HepG2 (cell line): ENCODE results near the gene NLE1. TPM values are rescaled to one million over a fixed set of nuclear protein-coding genes. Genes with fewer than 3 reads are reported as not detected.

Experiments used
- ATM ChIP-seq: fragments of 450-650 bp; IDR thresholded peaks from 2 replicates; pipeline ENCODE4 v1.7.1; 2017; ENCODE audit warnings: mild to moderate bottlenecking, borderline replicate concordance
- GTF2F1 ChIP-seq: fragments of 150-350 bp; IDR thresholded peaks from 2 replicates; pipeline ENCODE4 v1.6.1; 2014; ENCODE audit warnings: low read length
- KMT2B ChIP-seq: IDR thresholded peaks from 2 replicates; pipeline ENCODE4 v1.6.1; 2016; ENCODE audit warnings: missing genetic modification reagents, missing compliant biosample characterization
- MAFK ChIP-seq, 2 experiments: IDR thresholded peaks in 1 of 2; conservative IDR thresholded peaks in 1 of 2; 2 replicates each; pipeline ENCODE4 v1.6.1; 2011; ENCODE audit warnings: improper control_type of control experiment in 2 of 2, low read length in 2 of 2
- MEIS2 ChIP-seq: sonication (generic); formaldehyde crosslinking; IDR thresholded peaks from 2 replicates; pipeline ENCODE4 v1.9.0; 2021; ENCODE audit warnings: mild to moderate bottlenecking, missing genetic modification reagents
- NR2C2 ChIP-seq: sonication (generic); formaldehyde crosslinking; IDR thresholded peaks from 2 replicates; pipeline ENCODE4 v1.4.0; 2020; ENCODE audit warnings: missing genetic modification reagents, mild to moderate bottlenecking, moderate library complexity, borderline replicate concordance
- REXO4 ChIP-seq: sonication (generic); formaldehyde crosslinking; IDR thresholded peaks from 2 replicates; pipeline ENCODE4 v1.8.0; 2022; ENCODE audit warnings: missing genetic modification reagents, mild to moderate bottlenecking, borderline replicate concordance
- SAFB2 ChIP-seq: sonication (generic); formaldehyde crosslinking; IDR thresholded peaks from 2 replicates; pipeline ENCODE4 v1.5.1; 2020; ENCODE audit warnings: missing genetic modification reagents, low read depth, mild to moderate bottlenecking, borderline replicate concordance
- SETDB1 ChIP-seq: sonication (generic); formaldehyde crosslinking; IDR thresholded peaks from 2 replicates; pipeline ENCODE4 v1.5.1; 2020; ENCODE audit warnings: missing genetic modification reagents, mild to moderate bottlenecking, borderline replicate concordance
- SMARCE1 ChIP-seq: fragments of 450-650 bp; IDR thresholded peaks from 2 replicates; pipeline ENCODE4 v1.6.1; 2017; ENCODE audit warnings: borderline replicate concordance
- SPEN ChIP-seq: sonication (generic); formaldehyde crosslinking; IDR thresholded peaks from 2 replicates; pipeline ENCODE4 v1.5.1; 2020; ENCODE audit warnings: low read depth, mild to moderate bottlenecking, missing genetic modification reagents
- TMF1 ChIP-seq: sonication (generic); formaldehyde crosslinking; IDR thresholded peaks from 2 replicates; pipeline ENCODE4 v1.8.1; 2022; ENCODE audit warnings: low read depth, missing genetic modification reagents
- XRCC5 ChIP-seq: fragments of 200-400 bp; formaldehyde crosslinking; optimal IDR thresholded peaks from 2 replicates; pipeline ENCODE3; 2017; ENCODE audit warnings: mild to moderate bottlenecking, low read length
- YEATS4 ChIP-seq: sonication (generic); formaldehyde crosslinking; IDR thresholded peaks from 2 replicates; pipeline ENCODE4 v1.4.0; 2020; ENCODE audit warnings: missing genetic modification reagents, borderline replicate concordance
- ZC3H4 ChIP-seq: sonication (generic); formaldehyde crosslinking; IDR thresholded peaks from 2 replicates; pipeline ENCODE4 v1.4.0; 2020; ENCODE audit warnings: missing genetic modification reagents, borderline replicate concordance
- ZNF552 ChIP-seq: sonication (generic); formaldehyde crosslinking; IDR thresholded peaks from 2 replicates; pipeline ENCODE4 v1.9.0; 2022; ENCODE audit warnings: missing genetic modification reagents, mild to moderate bottlenecking, borderline replicate concordance
- ZNF614 ChIP-seq: IDR thresholded peaks from 2 replicates; pipeline ENCODE4 v1.6.1; 2018; ENCODE audit warnings: missing biosample characterization, missing genetic modification reagents, inconsistent platforms, borderline replicate concordance
- ZNF674 ChIP-seq: sonication (generic); formaldehyde crosslinking; IDR thresholded peaks from 2 replicates; pipeline ENCODE4 v1.5.0; 2020; ENCODE audit warnings: low read depth, mild to moderate bottlenecking, missing genetic modification reagents
- polyA plus RNA-seq, 8 experiments: library from polyadenylated mRNA; depleted of rRNA in 3 of 8; stranded (reverse) in 7 of 8; unstranded in 1 of 8; fragments of >200 nt; fragmentation: Illumina TruSeq in 4 of 8; extraction: Trizol in 4 of 8; gene quantifications; 2 replicates each; pipeline versions ENCODE4 v1.2.1 to v1.2.3, GENCODE V29; 2011 to 2016; ENCODE audit warnings: low read depth in 4 of 8, missing spikeins in 1 of 8, mixed read lengths in 1 of 8; ENCODE audit not compliant: insufficient read depth in 1 of 8
- total RNA-seq, 5 experiments: library from RNA; depleted of rRNA; stranded (reverse); fragments of >200 nt; fragmentation: Illumina TruSeq; extraction: Trizol; gene quantifications; 2 replicates each; pipeline ENCODE4 v1.2.3, GENCODE V29; 2016; ENCODE audit warnings: low read depth in 1 of 5
- TF ChIP-seq, protein P1 (sequence below): sonication (generic); formaldehyde crosslinking; IDR thresholded peaks from 2 replicates; pipeline ENCODE4 v1.4.0; 2020; ENCODE audit warnings: missing genetic modification reagents
- TF ChIP-seq, protein P2 (sequence below): conservative IDR thresholded peaks from 2 replicates; pipeline ENCODE4 v1.6.1; 2018; ENCODE audit warnings: missing genetic modification reagents
- TF ChIP-seq, protein P3 (sequence below): sonication (generic); formaldehyde crosslinking; conservative IDR thresholded peaks from 2 replicates; pipeline ENCODE4 v1.4.0; 2020; ENCODE audit warnings: missing genetic modification reagents
- TF ChIP-seq, protein P4 (sequence below): sonication (generic); formaldehyde crosslinking; conservative IDR thresholded peaks from 2 replicates; pipeline ENCODE4 v1.4.0; 2020; ENCODE audit warnings: missing genetic modification reagents

Gene NLE1
- total and polyA plus RNA-seq, 2 of the 13 experiments (the other 11 are each of a cell fraction or from before 2014, with no cell fraction given) = 20.3 to 34.5 TPM

DNA sequence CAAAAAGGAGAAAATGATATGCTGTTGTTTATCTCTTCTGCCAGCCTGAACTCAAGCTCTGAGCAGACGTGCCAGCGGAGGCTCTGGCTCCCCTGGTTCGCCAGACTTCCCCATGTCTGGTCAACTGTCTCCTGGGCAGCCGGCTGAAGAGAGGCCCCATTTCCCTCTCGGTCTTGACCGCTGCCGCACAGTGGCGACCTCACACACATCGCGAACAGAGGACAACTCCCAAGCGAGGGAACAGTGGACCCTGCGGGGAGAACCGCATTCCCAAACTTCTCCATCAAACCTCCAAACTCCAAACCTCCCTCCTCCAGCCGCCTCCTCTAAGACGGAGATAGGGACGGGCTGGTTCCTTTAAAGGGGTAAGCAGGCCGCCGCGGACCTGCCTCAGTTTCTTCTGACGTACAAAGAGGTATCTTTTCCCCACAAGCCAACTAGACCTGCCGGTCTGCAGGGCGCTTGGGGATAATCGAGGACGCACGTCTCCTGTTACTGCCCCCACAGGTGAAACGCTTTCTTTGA lies 53.7 kb downstream of the NLE1 start (continued):
- TF ChIP-seq, protein P1, sequence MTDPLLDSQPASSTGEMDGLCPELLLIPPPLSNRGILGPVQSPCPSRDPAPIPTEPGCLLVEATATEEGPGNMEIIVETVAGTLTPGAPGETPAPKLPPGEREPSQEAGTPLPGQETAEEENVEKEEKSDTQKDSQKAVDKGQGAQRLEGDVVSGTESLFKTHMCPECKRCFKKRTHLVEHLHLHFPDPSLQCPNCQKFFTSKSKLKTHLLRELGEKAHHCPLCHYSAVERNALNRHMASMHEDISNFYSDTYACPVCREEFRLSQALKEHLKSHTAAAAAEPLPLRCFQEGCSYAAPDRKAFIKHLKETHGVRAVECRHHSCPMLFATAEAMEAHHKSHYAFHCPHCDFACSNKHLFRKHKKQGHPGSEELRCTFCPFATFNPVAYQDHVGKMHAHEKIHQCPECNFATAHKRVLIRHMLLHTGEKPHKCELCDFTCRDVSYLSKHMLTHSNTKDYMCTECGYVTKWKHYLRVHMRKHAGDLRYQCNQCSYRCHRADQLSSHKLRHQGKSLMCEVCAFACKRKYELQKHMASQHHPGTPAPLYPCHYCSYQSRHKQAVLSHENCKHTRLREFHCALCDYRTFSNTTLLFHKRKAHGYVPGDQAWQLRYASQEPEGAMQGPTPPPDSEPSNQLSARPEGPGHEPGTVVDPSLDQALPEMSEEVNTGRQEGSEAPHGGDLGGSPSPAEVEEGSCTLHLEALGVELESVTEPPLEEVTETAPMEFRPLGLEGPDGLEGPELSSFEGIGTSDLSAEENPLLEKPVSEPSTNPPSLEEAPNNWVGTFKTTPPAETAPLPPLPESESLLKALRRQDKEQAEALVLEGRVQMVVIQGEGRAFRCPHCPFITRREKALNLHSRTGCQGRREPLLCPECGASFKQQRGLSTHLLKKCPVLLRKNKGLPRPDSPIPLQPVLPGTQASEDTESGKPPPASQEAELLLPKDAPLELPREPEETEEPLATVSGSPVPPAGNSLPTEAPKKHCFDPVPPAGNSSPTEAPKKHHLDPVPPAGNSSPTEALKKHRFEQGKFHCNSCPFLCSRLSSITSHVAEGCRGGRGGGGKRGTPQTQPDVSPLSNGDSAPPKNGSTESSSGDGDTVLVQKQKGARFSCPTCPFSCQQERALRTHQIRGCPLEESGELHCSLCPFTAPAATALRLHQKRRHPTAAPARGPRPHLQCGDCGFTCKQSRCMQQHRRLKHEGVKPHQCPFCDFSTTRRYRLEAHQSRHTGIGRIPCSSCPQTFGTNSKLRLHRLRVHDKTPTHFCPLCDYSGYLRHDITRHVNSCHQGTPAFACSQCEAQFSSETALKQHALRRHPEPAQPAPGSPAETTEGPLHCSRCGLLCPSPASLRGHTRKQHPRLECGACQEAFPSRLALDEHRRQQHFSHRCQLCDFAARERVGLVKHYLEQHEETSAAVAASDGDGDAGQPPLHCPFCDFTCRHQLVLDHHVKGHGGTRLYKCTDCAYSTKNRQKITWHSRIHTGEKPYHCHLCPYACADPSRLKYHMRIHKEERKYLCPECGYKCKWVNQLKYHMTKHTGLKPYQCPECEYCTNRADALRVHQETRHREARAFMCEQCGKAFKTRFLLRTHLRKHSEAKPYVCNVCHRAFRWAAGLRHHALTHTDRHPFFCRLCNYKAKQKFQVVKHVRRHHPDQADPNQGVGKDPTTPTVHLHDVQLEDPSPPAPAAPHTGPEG (CRISPR knock-in tag) = no peak
- no peak for TF ChIP-seq ZNF614 (CRISPR knock-in tag)
- TF ChIP-seq ATM = no peak
- TF ChIP-seq MEIS2 = no peak
- TF ChIP-seq NR2C2 (CRISPR knock-in tag) = no peak
- TF ChIP-seq ZC3H4 (CRISPR knock-in tag) = no peak
- TF ChIP-seq SPEN (CRISPR knock-in tag) = 0 out of 2 replicates have a peak, but pooled peaks have one; percentile 6
- no peak for TF ChIP-seq SETDB1 (CRISPR knock-in tag)
- no peak; the same call in 1 of the 2 replicates for TF ChIP-seq YEATS4
- peak; percentile 5 for TF ChIP-seq XRCC5
- no peak for TF ChIP-seq ZNF674 (CRISPR knock-in tag)
- TF ChIP-seq ZNF552 (CRISPR knock-in tag) = no peak
- TF ChIP-seq, protein P2, sequence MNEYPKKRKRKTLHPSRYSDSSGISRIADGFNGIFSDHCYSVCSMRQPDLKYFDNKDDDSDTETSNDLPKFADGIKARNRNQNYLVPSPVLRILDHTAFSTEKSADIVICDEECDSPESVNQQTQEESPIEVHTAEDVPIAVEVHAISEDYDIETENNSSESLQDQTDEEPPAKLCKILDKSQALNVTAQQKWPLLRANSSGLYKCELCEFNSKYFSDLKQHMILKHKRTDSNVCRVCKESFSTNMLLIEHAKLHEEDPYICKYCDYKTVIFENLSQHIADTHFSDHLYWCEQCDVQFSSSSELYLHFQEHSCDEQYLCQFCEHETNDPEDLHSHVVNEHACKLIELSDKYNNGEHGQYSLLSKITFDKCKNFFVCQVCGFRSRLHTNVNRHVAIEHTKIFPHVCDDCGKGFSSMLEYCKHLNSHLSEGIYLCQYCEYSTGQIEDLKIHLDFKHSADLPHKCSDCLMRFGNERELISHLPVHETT (CRISPR knock-in tag) = no peak
- TF ChIP-seq TMF1 (CRISPR knock-in tag) = no peak
- no peak for TF ChIP-seq SAFB2 (CRISPR knock-in tag)
- no peak for TF ChIP-seq REXO4 (CRISPR knock-in tag)
- no peak for TF ChIP-seq MAFK (conservative IDR thresholded peaks at IDR 0.05 in 1 of 2, IDR thresholded peaks at IDR 0.05 in 1 of 2; ENCODE audit: low read length in 2 of 2)
- TF ChIP-seq, protein P3, sequence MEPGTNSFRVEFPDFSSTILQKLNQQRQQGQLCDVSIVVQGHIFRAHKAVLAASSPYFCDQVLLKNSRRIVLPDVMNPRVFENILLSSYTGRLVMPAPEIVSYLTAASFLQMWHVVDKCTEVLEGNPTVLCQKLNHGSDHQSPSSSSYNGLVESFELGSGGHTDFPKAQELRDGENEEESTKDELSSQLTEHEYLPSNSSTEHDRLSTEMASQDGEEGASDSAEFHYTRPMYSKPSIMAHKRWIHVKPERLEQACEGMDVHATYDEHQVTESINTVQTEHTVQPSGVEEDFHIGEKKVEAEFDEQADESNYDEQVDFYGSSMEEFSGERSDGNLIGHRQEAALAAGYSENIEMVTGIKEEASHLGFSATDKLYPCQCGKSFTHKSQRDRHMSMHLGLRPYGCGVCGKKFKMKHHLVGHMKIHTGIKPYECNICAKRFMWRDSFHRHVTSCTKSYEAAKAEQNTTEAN (CRISPR knock-in tag) = no peak
- no peak for TF ChIP-seq SMARCE1
- no peak for TF ChIP-seq GTF2F1
- TF ChIP-seq KMT2B (CRISPR knock-in tag) = no peak; the same call in 1 of the 2 replicates
- TF ChIP-seq, protein P4, sequence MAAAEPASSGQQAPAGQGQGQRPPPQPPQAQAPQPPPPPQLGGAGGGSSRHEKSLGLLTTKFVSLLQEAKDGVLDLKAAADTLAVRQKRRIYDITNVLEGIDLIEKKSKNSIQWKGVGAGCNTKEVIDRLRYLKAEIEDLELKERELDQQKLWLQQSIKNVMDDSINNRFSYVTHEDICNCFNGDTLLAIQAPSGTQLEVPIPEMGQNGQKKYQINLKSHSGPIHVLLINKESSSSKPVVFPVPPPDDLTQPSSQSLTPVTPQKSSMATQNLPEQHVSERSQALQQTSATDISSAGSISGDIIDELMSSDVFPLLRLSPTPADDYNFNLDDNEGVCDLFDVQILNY = no peak
